Upper lobe of left lung (tissue), 6 donors: ENCODE results near the gene ATRNL1. TPM values are rescaled to one million over a fixed set of nuclear protein-coding genes. Genes with fewer than 3 reads are reported as not detected.
A peak's percentile ranks its signal among the peaks of the same experiment; 100 is the strongest.

Experiments used
- ATAC-seq, 2 donors: fragments of 200-7000 bp; cut with Tn5 transposase; one replicate each; pipeline ENCODE4 v1.9.1; 2022; ENCODE audit warnings: mild to moderate bottlenecking in 2 of 2, moderate library complexity in 2 of 2; ENCODE audit not compliant: low FRiP score in 2 of 2
- DNase-seq, 2 donors: peaks; one replicate each; pipeline ENCODE4 v3.0.0-alpha.2; 2019 to 2020
- H3K27ac ChIP-seq, 4 donors: fragments of 200-600 bp; sonication (generic); one replicate each; pipeline ENCODE4 v1.5.1; 2016 to 2019
- H3K27me3 ChIP-seq, 4 donors: fragments of 200-600 bp; sonication (generic); one replicate each; pipeline ENCODE4 v1.5.1; 2017 to 2019
- H3K36me3 ChIP-seq, 4 donors: fragments of 200-600 bp; sonication (generic); one replicate each; pipeline ENCODE4 v1.5.1; 2016 to 2019
- H3K4me1 ChIP-seq, 4 donors: fragments of 200-600 bp; sonication (generic); one replicate each; pipeline ENCODE4 v1.5.1; 2018 to 2019
- H3K4me3 ChIP-seq, 4 donors: fragments of 200-600 bp; sonication (generic); one replicate each; pipeline ENCODE4 v1.5.1; 2017 to 2019; ENCODE audit warnings: mild to moderate bottlenecking in 2 of 4, moderate library complexity in 1 of 4
- H3K9me3 ChIP-seq, 4 donors: fragments of 200-600 bp; sonication (generic); one replicate each; pipeline ENCODE4 v1.5.1; 2018 to 2019
- EP300 ChIP-seq, 4 donors: sonication (generic); formaldehyde crosslinking; IDR thresholded peaks; one replicate each; pipeline ENCODE4 v1.5.1; 2017; ENCODE audit warnings: antibody characterized with exemption in 4 of 4, control low read depth in 2 of 4
- POLR2A ChIP-seq, 4 donors: fragments of 450-650 bp; IDR thresholded peaks; one replicate each; pipeline ENCODE4 v1.5.1; 2016 to 2017; ENCODE audit warnings: antibody characterized with exemption in 4 of 4, mild to moderate bottlenecking in 2 of 4
- POLR2AphosphoS5 ChIP-seq, 2 donors: sonication (generic); formaldehyde crosslinking; IDR thresholded peaks; one replicate each; pipeline ENCODE4 v1.5.1; 2017; ENCODE audit warnings: antibody characterized with exemption in 2 of 2
- WGBS, 2 donors: methylation state at CpG; one replicate each; pipeline ENCODE4 v1.1.5; 2017 to 2018; 5-methylcytosine and 5-hydroxymethylcytosine counted together
- total RNA-seq, 6 donors: library from RNA; depleted of rRNA in 4 of 6; stranded (reverse); fragments of >200 nt in 4 of 6; gene quantifications; one replicate each; pipeline versions ENCODE4 v1.1.0 to v1.2.1, GENCODE V29; 2016 to 2021
- TF ChIP-seq, protein P1 (sequence below), 6 experiments: fragments of 450-650 bp in 4 of 6; fragments of 200-600 bp in 2 of 6; sonication (generic) in 2 of 6; IDR thresholded peaks; one replicate each; pipeline ENCODE4 v1.5.1; 2016 to 2019; ENCODE audit warnings: antibody characterized with exemption in 6 of 6
- donor health status: DM: no; HTN: no; CAD: no; lungs with moderate emphysema.
- donor health status: DM: no; HTN: yes; CAD: no; lungs with severe emphysema.

Gene ATRNL1
- total RNA-seq, 6 donors from 2014 or later = 0.11 to 1.0 (median 0.39) TPM

DNA sequence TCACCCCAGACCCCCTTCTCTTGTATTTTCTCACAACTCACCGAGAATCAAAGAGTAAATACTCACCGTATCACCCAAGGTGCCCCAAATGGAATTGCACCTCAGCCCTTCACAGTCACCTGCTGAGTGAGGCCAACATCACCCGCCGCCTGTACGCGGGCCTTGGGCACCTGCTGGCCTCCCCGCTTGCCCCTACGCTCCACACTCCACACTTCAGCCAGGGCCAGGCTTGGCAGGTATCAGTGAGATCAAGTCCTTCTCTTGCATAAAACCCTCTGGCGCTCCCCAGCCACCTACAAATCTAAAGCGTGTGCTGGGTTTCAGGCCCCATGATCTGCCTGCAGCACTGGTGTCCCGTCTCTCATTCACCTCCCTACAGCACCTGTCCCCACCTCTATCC, 879.3 kb downstream of the ATRNL1 start:
- ATAC-seq = no peak
- 89 to 95% methylated on average over 11 of the region's 11 CpGs for WGBS, 2 donors

DNA sequence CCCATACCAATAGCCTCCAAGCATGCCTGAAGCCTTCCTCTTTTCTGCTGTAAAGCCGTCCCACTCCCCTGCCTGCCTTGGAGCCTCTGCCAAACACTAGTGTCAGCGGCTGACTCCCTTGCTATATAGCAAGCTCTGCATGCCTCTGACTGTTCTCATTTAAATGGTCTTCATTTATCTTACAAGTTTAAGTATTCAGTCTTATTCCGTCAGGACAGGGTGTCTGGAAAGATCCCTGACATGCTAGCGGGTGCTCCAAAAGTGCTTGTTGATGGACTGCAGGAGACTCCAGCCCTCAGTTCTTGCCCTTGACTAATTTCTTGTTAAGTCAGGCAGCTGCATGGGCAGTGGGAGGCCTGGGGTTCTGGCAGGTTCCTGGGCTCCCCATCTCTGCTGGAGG, 881.2 kb downstream of the ATRNL1 start:
- DNase-seq (no peak), ATAC-seq (no peak)
- Histone ChIP-seq H3K9me3 (no peaks in the 10 kb centered on the region), H3K27ac (no peak overlapping the region), H3K4me1 (peaks cover 0 to 2% (median 0%) of the 10 kb centered on the region in 4 donors), H3K4me3 (no peak overlapping the region), H3K27me3 (no peaks in the 10 kb centered on the region), H3K36me3 (no peaks in the 10 kb centered on the region)
- TF ChIP-seq POLR2A (IDR thresholded peaks at IDR 0.05) (no peak), EP300 (IDR thresholded peaks at IDR 0.05) (no peak), POLR2AphosphoS5 (IDR thresholded peaks at IDR 0.05) (no peak)
- TF ChIP-seq, protein P1, sequence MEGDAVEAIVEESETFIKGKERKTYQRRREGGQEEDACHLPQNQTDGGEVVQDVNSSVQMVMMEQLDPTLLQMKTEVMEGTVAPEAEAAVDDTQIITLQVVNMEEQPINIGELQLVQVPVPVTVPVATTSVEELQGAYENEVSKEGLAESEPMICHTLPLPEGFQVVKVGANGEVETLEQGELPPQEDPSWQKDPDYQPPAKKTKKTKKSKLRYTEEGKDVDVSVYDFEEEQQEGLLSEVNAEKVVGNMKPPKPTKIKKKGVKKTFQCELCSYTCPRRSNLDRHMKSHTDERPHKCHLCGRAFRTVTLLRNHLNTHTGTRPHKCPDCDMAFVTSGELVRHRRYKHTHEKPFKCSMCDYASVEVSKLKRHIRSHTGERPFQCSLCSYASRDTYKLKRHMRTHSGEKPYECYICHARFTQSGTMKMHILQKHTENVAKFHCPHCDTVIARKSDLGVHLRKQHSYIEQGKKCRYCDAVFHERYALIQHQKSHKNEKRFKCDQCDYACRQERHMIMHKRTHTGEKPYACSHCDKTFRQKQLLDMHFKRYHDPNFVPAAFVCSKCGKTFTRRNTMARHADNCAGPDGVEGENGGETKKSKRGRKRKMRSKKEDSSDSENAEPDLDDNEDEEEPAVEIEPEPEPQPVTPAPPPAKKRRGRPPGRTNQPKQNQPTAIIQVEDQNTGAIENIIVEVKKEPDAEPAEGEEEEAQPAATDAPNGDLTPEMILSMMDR (IDR thresholded peaks at IDR 0.05) = no peak
- WGBS, 2 donors = 83 to 88% methylated on average over 4 of the region's 4 CpGs

More for the DNA sequence above, 879.3 kb downstream of the ATRNL1 start:
- Histone ChIP-seq H3K36me3 (no peaks in the 10 kb centered on the region), H3K27me3 (no peaks in the 10 kb centered on the region), H3K4me1 (peaks cover 0 to 2% (median 0%) of the 10 kb centered on the region in 4 donors), H3K9me3 (no peaks in the 10 kb centered on the region), H3K4me3 (no peak overlapping the region), H3K27ac (no peak overlapping the region)
- DNase-seq = no peak
- TF ChIP-seq POLR2AphosphoS5 (IDR thresholded peaks at IDR 0.05) = no peak
- TF ChIP-seq POLR2A (IDR thresholded peaks at IDR 0.05) = no peak
- no peak for TF ChIP-seq EP300 (IDR thresholded peaks at IDR 0.05)
- TF ChIP-seq, protein P1 (IDR thresholded peaks at IDR 0.05) = no peak

DNA sequence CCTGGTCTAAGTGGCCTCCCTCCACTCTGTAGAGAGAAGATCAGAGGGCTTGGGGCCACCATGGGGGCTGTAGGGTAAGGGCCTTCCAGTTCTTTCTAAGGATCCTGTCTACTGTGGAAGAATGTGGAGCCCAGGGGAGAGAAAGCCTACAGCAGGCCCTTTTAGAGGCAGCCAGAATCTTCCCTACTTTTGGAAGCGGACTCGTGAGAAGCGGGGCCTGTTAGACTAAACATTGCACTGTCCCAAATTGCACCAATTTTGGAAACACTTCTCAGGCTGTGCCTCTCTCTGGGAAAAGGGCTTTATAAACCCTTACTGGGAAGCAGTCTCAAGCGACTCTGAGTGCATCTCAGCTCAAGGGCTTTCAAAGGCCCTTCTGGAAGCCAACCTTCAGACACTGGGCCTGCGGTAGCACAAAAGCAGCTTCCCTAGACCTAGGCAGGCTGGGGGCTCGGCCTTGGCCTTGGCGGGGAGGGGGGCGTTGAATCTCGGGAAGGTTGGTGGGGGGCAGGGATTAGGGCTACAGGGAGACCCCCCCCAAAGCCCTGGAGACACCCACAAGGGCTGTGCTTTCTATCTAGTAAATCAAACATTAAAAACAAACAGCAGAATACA, 881.8 kb downstream of the ATRNL1 start:
- WGBS, 2 donors = 62 to 69% methylated on average over 4 to 9 of the region's 9 CpGs
- DNase-seq (peak in 1 of 2 donors; percentile 29), ATAC-seq (no peak)
- Histone ChIP-seq H3K36me3 (no peaks in the 10 kb centered on the region), H3K27ac (no peak overlapping the region), H3K4me1 (peaks cover 0 to 2% (median 0%) of the 10 kb centered on the region in 4 donors), H3K9me3 (no peaks in the 10 kb centered on the region), H3K27me3 (no peaks in the 10 kb centered on the region), H3K4me3 (no peak overlapping the region)
- TF ChIP-seq, protein P1 (IDR thresholded peaks at IDR 0.05) = no peak
- TF ChIP-seq EP300 (IDR thresholded peaks at IDR 0.05) (no peak), POLR2A (IDR thresholded peaks at IDR 0.05) (no peak), POLR2AphosphoS5 (IDR thresholded peaks at IDR 0.05) (no peak)

DNA sequence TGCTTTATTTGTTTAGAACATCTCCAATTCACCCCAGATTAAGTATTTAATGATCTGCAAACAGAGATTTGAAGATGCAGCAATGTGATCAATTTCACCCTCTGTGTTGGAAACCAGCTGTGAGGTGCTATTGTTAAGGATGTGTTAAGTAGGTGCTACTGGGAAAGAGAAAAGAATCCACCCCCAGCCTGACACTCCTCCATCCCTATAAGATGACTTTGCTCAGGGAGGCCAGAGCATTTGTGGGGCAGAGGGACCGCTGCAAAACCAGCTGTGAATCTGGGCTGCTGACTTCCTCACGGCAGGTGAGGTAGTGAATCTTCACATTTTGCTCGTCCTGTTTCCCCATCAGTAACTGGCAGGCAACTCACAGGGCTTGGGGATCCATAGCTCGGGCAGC, 882.3 kb downstream of the ATRNL1 start:
- WGBS, 2 donors = 70 to 79% methylated on average over 4 of the region's 4 CpGs
- peaks cover 0 to 2% (median 0%) of the 10 kb centered on the region in 4 donors for H3K4me1 ChIP-seq
- ATAC-seq = no peak
- H3K27ac ChIP-seq = no peak overlapping the region
- no peak overlapping the region for H3K4me3 ChIP-seq
- no peak for TF ChIP-seq POLR2AphosphoS5 (IDR thresholded peaks at IDR 0.05)
- no peaks in the 10 kb centered on the region for H3K27me3 ChIP-seq
- DNase-seq = no peak
- H3K9me3 ChIP-seq = no peaks in the 10 kb centered on the region
- no peaks in the 10 kb centered on the region for H3K36me3 ChIP-seq

DNA sequence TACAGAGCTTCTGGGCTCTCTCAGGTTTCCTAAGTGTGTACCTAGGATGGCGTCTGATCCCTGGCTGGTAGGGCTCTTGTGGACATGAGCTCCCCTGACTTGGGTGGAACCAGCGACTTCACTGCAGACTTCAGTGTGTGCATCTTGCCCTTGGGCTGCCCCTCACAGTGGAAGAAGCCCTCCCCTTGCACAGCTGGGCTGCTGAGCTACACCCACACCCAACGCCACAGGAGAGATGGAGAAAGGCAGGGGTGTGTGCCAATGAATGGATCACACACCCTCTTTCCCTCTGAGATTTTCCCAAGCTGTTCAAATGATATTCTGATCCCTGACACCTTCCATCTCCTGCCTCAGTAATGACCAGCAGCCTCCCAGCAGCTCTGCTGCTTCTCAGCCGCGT, 883.2 kb downstream of the ATRNL1 start:
- no peaks in the 10 kb centered on the region for H3K27me3 ChIP-seq
- H3K27ac ChIP-seq = no peak overlapping the region
- WGBS, 2 donors = 78 to 90% methylated on average over 5 of the region's 5 CpGs
- H3K9me3 ChIP-seq = no peaks in the 10 kb centered on the region
- ATAC-seq (no peak), DNase-seq (no peak)
- TF ChIP-seq, protein P1 (IDR thresholded peaks at IDR 0.05) = no peak
- no peak for TF ChIP-seq POLR2AphosphoS5 (IDR thresholded peaks at IDR 0.05)
- no peak for TF ChIP-seq EP300 (IDR thresholded peaks at IDR 0.05)
- TF ChIP-seq POLR2A (IDR thresholded peaks at IDR 0.05) = no peak
- H3K36me3 ChIP-seq = no peaks in the 10 kb centered on the region
- H3K4me1 ChIP-seq = peaks cover 0 to 2% (median 0%) of the 10 kb centered on the region in 4 donors
- no peak overlapping the region for H3K4me3 ChIP-seq
